ENCODE results near the gene IER5L.

- TF ChIP-seq CTCF (IDR thresholded peaks at IDR 0.05): no peak
- no peak for TF ChIP-seq EP300 (IDR thresholded peaks at IDR 0.05)
- TF ChIP-seq POLR2A (IDR thresholded peaks at IDR 0.05): no peak
- no peak for TF ChIP-seq POLR2AphosphoS5 (IDR thresholded peaks at IDR 0.05)
These were observed 5.2 kb downstream of the IER5L start for GRCh38 chr9:129172816-129173215.
